T-helper 2 cell treated with Interferon-gamma antibody and Interleukin-4, amounts not matched to agents 5 μg/mL and 100 μg/mL, for 36 hours (primary cell): ENCODE results near the gene ZNF195.

Source experiments
- DNase-seq: peaks from one replicate; pipeline ENCODE4 v3.0.0; 2021; ENCODE audit warnings: low spot score
- H3K27ac Mint-ChIP-seq: one replicate; pipeline ENCODE4 v1.8.0; 2021; ENCODE audit warnings: mild to moderate bottlenecking, mixed read lengths
- H3K27me3 Mint-ChIP-seq: one replicate; pipeline ENCODE4 v1.8.0; 2021; ENCODE audit warnings: low read depth, mixed read lengths
- H3K36me3 Mint-ChIP-seq: one replicate; pipeline ENCODE4 v1.8.0; 2021; ENCODE audit warnings: low read depth, mixed read lengths
- H3K4me1 Mint-ChIP-seq: one replicate; pipeline ENCODE4 v1.8.0; 2021; ENCODE audit warnings: low read depth, mixed read lengths
- H3K4me3 Mint-ChIP-seq: one replicate; pipeline ENCODE4 v1.8.0; 2022; ENCODE audit warnings: mild to moderate bottlenecking, moderate library complexity, mixed read lengths
- H3K9me3 Mint-ChIP-seq: one replicate; pipeline ENCODE4 v1.8.0; 2021; ENCODE audit warnings: mixed read lengths

ZNF195 gene

GRCh38 chr11:3382613-3383285 lies 3.8 kb upstream of the ZNF195 start:
- Mint-ChIP-seq H3K27ac (no peak overlapping the region), H3K36me3 (peaks cover 10% of the 10 kb centered on the region), H3K9me3 (peaks cover 8% of the 10 kb centered on the region), H3K4me3 (no peak overlapping the region), H3K27me3 (peaks cover 3% of the 10 kb centered on the region), H3K4me1 (peaks cover 9% of the 10 kb centered on the region)
- DNase-seq: no peak

DNA sequence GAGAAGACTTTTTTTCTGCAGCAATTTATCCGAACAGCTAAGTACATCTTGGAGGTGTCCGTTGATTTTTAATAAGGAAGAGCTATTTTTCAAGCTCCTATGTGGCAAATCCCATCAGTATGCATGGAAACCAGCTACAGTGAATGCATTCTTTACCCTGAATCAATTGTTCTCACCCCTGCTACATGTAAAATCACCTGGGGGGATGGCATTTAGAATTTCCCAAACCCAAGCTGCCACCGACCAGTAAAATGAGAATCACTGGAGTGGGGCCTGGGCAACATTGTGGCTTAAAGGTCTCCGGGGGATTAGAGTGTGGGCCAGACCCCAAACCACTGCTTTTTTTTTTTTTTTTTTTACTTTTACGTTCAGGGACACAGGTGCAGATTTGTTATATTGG lies 2.8 kb upstream of the ZNF195 start:
- Mint-ChIP-seq H3K9me3 (peaks cover 13% of the 10 kb centered on the region), H3K4me3 (no peak overlapping the region), H3K27me3 (peaks cover 3% of the 10 kb centered on the region), H3K27ac (no peak overlapping the region), H3K36me3 (peaks cover 19% of the 10 kb centered on the region), H3K4me1 (peaks cover 16% of the 10 kb centered on the region)
- no peak for DNase-seq

GRCh38 chr11:3380706-3381545 lies 2.0 kb upstream of the ZNF195 start:
- Mint-ChIP-seq H3K4me1 (peaks cover 21% of the 10 kb centered on the region), H3K9me3 (peaks cover 14% of the 10 kb centered on the region), H3K36me3 (peaks cover 28% of the 10 kb centered on the region), H3K27ac (no peak overlapping the region), H3K4me3 (no peak overlapping the region), H3K27me3 (peaks cover 3% of the 10 kb centered on the region)
- DNase-seq: no peak

DNA sequence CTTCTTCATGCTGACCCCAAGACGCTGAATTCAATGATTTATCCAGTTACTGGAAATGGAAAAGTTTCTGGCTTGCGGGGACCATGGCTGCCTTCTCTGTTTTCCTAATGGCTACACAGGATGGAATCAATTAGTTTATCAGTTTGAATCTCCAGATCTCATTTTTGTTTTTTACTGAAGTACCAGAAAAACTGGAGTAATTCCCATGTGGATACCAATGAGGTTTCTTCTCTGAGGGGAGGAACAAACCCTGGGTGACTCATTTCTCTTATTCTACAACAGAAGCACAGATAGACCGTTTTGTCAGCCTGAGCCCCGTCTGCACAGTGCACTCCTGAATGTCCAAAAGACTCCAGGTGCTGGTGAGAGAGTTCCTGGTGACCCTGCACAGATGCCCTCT lies 3.4 kb downstream of the ZNF195 start:
- Mint-ChIP-seq H3K27me3 (no peaks in the 10 kb centered on the region), H3K36me3 (peaks cover 82% of the 10 kb centered on the region), H3K4me3 (no peak overlapping the region), H3K4me1 (peaks cover 21% of the 10 kb centered on the region), H3K9me3 (peaks cover 68% of the 10 kb centered on the region), H3K27ac (no peak overlapping the region)
- no peak for DNase-seq

- DNase-seq: no peak
- peaks cover 76% of the 10 kb centered on the region for H3K9me3 Mint-ChIP-seq
- no peaks in the 10 kb centered on the region for H3K4me1 Mint-ChIP-seq
- peaks cover 90% of the 10 kb centered on the region for H3K36me3 Mint-ChIP-seq
- no peaks in the 10 kb centered on the region for H3K27me3 Mint-ChIP-seq
- H3K4me3 Mint-ChIP-seq: no peak overlapping the region
- no peak overlapping the region for H3K27ac Mint-ChIP-seq
These were observed 8.6 kb downstream of the ZNF195 start for GRCh38 chr11:3370311-3370870.

GRCh38 chr11:3369366-3369765 lies 9.6 kb downstream of the ZNF195 start:
- peaks cover 90% of the 10 kb centered on the region for H3K36me3 Mint-ChIP-seq
- H3K27me3 Mint-ChIP-seq: no peaks in the 10 kb centered on the region
- H3K4me3 Mint-ChIP-seq: no peak overlapping the region
- no peak overlapping the region for H3K27ac Mint-ChIP-seq
- peaks cover 3% of the 10 kb centered on the region for H3K4me1 Mint-ChIP-seq
- peaks cover 76% of the 10 kb centered on the region for H3K9me3 Mint-ChIP-seq
- no peak for DNase-seq

- no peaks in the 10 kb centered on the region for H3K27me3 Mint-ChIP-seq
- H3K9me3 Mint-ChIP-seq: peaks cover 75% of the 10 kb centered on the region
- DNase-seq: no peak
- H3K4me3 Mint-ChIP-seq: no peak overlapping the region
- H3K4me1 Mint-ChIP-seq: peaks cover 3% of the 10 kb centered on the region
- peaks cover 89% of the 10 kb centered on the region for H3K36me3 Mint-ChIP-seq
- no peak overlapping the region for H3K27ac Mint-ChIP-seq
These were observed 10.7 kb downstream of the ZNF195 start for GRCh38 chr11:3368199-3368598.

- Mint-ChIP-seq H3K4me3 (no peak overlapping the region), H3K27ac (no peak overlapping the region), H3K27me3 (no peaks in the 10 kb centered on the region), H3K36me3 (peaks cover 89% of the 10 kb centered on the region), H3K9me3 (peaks cover 75% of the 10 kb centered on the region), H3K4me1 (peaks cover 3% of the 10 kb centered on the region)
- no peak for DNase-seq
These were observed 11.7 kb downstream of the ZNF195 start for GRCh38 chr11:3367221-3367620.

DNA sequence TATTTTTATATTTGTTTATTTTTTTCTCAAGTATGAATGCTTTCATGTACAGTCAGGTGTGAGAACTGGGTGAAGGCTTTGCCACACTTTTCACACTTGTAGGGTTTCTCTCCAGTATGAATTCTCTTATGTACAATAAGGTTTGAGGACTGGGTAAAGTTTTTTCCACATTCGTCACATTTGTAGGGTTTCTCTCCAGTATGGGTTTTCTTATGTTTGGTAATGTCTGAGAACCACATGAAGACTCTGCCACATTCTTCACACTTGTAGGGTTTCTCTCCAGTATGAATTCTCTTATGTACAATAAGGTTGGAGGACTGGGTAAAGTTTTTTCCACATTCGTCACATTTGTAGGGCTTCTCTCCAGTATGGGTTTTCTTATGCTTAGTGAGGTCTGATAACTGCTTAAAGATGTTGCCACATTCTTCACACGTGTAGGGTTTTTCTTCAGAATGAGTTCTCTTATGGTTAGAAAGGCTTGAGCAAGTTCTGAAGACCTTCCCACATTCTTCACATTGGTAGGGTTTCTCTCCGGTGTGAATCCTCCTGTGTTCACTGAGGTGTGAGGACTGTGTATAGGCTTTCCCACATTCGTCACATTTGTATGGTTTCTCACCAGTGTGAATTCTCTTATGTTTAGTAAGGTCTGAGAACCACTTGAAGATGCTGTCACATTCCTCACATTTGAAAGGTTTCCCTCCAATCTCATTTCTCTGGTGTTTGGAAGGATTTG lies 19.7 kb downstream of the ZNF195 start:
- DNase-seq: no peak
- H3K27me3 Mint-ChIP-seq: no peaks in the 10 kb centered on the region
- peaks cover 79% of the 10 kb centered on the region for H3K9me3 Mint-ChIP-seq
- H3K27ac Mint-ChIP-seq: no peak overlapping the region
- H3K4me1 Mint-ChIP-seq: no peaks in the 10 kb centered on the region
- H3K36me3 Mint-ChIP-seq: peaks cover 79% of the 10 kb centered on the region
- H3K4me3 Mint-ChIP-seq: no peak overlapping the region

DNA sequence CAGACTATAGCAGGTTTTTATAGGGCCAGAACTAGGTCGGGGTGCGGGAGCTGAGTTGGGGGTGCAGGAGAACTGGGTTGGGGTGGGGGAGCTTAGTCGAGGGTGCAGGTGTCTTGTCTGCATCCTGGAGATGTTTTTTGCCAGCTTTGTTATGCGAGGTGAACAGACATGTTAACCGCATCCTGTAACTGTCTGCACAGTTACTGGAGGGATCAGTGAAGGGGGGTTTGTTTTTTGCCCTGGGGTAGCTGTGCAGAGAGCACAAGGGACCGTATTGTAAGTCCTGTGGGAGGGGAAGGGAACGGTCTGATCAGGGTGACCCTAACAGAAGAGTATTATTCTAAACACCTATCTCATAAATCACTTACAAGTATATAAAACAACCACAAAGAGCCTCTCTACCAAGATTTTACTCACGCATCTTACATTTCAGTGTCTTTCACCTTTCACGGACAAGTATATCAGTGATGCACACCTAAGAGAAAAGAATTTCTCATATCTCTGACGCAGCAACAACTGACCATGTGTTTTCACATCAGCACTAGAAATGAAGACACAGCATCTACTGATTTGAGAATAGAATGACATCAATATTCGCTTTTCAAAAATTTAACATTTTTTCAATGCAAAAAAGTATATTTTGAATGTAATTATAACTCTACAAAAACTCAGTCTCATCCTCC lies 20.8 kb downstream of the ZNF195 start:
- DNase-seq: no peak
- Mint-ChIP-seq H3K27me3 (no peaks in the 10 kb centered on the region), H3K36me3 (peaks cover 69% of the 10 kb centered on the region), H3K4me3 (no peak overlapping the region), H3K27ac (no peak overlapping the region), H3K4me1 (no peaks in the 10 kb centered on the region), H3K9me3 (peaks cover 69% of the 10 kb centered on the region)

DNA sequence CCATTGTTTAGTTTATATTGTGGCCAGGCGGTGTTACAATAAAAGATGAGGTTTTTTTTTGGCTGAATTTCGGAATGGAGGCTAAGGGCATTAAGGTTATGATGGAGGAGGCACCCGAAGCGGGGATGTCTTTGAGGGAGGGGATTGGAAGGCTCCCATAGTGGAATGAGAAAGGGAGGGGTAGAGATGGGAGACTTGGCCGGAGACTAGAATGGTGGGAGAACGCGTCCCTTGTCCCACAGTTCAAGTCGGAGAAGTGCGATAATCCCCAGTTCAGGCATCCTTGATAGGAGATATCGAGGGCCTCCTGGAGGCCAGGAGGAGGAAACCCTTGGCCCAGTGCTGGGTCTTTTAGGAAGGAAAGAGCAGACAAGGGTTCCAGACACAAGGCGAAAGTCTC lies 21.6 kb downstream of the ZNF195 start:
- Mint-ChIP-seq H3K4me3 (no peak overlapping the region), H3K9me3 (peaks cover 61% of the 10 kb centered on the region), H3K27me3 (no peaks in the 10 kb centered on the region), H3K4me1 (no peaks in the 10 kb centered on the region), H3K36me3 (peaks cover 60% of the 10 kb centered on the region), H3K27ac (no peak overlapping the region)
- DNase-seq: no peak

DNA sequence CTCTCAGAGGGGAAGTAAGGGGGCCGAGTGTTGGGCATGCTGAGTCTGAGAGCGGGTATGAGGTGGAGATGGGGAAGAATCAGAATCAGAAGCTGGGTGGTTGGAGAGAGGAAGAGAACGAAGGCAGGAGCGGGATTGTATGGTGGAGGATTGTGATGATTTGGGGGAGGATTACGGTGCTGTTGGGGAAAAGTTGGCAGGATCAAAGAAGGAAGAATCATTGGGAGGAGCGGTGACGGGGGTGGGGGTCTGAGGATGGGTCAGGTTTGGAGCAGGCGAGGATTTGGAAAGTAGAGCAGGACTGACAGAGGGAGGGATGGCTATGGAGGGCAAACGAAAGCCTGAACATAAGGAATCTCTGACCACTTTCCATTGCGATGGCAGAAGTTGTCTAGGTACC lies 22.1 kb downstream of the ZNF195 start:
- peaks cover 57% of the 10 kb centered on the region for H3K36me3 Mint-ChIP-seq
- H3K4me1 Mint-ChIP-seq: no peaks in the 10 kb centered on the region
- no peak for DNase-seq
- H3K4me3 Mint-ChIP-seq: no peak overlapping the region
- no peak overlapping the region for H3K27ac Mint-ChIP-seq
- peaks cover 59% of the 10 kb centered on the region for H3K9me3 Mint-ChIP-seq
- H3K27me3 Mint-ChIP-seq: no peaks in the 10 kb centered on the region

- Mint-ChIP-seq H3K9me3 (peaks cover 35% of the 10 kb centered on the region), H3K4me1 (no peaks in the 10 kb centered on the region), H3K4me3 (no peak overlapping the region), H3K36me3 (peaks cover 20% of the 10 kb centered on the region), H3K27me3 (no peaks in the 10 kb centered on the region), H3K27ac (no peak overlapping the region)
- no peak for DNase-seq
These were observed 25.9 kb downstream of the ZNF195 start for GRCh38 chr11:3353066-3353465.
